ENCODE results near the gene CEP85L.

Gene CEP85L

GRCh38 chr6:118591897-118592296 is 59.5 kb downstream of the CEP85L start:
- Histone ChIP-seq H3K9ac (ENCODE audit: low read length in 2 of 2) (no peak overlapping the region), H3K4me3 (ENCODE audit: low read length in 2 of 2) (no peak overlapping the region), H3K9me3 (ENCODE audit: control insufficient read depth in 2 of 2, low read length in 2 of 2) (no peaks in the 10 kb centered on the region), H3K27me3 (ENCODE audit: control insufficient read depth in 1 of 2, insufficient read depth in 2 of 2, low read length in 2 of 2) (no peaks in the 10 kb centered on the region), H3K4me1 (ENCODE audit: control insufficient read depth, insufficient read depth, low read length) (peaks cover 6% of the 10 kb centered on the region), H3K27ac (ENCODE audit: low read length) (no peak overlapping the region), H3K36me3 (ENCODE audit: control insufficient read depth in 2 of 2, insufficient read depth in 2 of 2, low read length in 2 of 2) (no peaks in the 10 kb centered on the region)

DNA sequence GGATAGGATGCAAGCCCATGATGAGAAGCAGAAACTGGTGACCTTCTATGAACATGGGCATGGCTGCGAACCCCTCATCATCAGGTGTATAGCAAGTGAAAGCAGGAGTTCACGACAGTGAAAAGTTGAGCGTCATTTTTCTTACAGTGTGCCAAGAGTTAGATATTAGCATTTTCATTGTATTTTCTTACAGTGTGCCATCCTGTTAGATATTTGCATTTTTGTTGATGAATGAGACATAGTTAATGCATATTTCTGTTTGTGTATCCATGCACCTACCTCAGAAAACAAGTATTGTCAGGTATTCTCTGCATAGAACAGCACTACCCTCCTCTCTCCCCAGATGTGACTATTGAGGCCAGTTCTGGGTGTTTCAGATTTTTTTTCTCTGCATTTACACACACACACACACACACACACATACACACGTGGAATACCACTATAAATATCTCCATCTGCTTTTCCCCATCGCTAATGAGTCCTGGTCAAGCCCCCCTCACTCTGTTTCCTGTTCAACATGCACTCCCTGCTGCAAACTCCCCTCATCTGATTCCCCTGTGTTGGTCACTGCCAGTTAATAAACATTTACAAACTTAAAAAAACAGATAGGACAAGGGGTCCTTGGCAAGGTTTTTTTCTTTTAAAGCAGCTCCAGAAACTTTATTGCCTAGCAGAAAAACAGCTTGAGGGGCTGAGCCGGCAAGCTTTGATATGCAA is 61.6 kb downstream of the CEP85L start:
- Histone ChIP-seq H3K9me3 (ENCODE audit: control insufficient read depth in 2 of 2, low read length in 2 of 2) (no peaks in the 10 kb centered on the region), H3K4me1 (ENCODE audit: control insufficient read depth, insufficient read depth, low read length) (peaks cover 6% of the 10 kb centered on the region), H3K4me3 (ENCODE audit: low read length in 2 of 2) (no peak overlapping the region), H3K27me3 (ENCODE audit: control insufficient read depth in 1 of 2, insufficient read depth in 2 of 2, low read length in 2 of 2) (no peaks in the 10 kb centered on the region), H3K9ac (ENCODE audit: low read length in 2 of 2) (no peak overlapping the region), H3K36me3 (ENCODE audit: control insufficient read depth in 2 of 2, insufficient read depth in 2 of 2, low read length in 2 of 2) (no peaks in the 10 kb centered on the region), H3K27ac (ENCODE audit: low read length) (no peak overlapping the region)

DNA sequence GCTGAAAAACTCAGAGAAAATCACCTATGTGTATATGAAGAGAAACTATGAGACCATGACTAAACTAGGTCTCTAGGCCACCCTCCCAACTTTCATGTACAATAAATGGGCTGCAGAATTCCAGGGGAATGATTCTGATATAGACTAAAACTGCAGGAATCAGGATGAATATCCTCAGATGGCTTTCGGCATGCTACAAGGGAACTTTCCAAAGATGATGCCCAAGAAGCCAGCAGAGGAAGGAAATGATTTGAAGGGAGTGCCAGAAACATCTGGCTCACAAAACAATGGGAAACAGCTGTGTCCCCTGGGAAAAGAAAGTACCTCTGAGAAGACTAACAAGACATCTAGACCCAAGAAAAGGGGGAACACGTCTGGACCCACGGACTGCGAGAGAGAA is 62.2 kb downstream of the CEP85L start:
- peaks cover 6% of the 10 kb centered on the region for H3K4me1 ChIP-seq (ENCODE audit: control insufficient read depth, insufficient read depth, low read length)
- H3K36me3 ChIP-seq (ENCODE audit: control insufficient read depth in 2 of 2, insufficient read depth in 2 of 2, low read length in 2 of 2), result no peaks in the 10 kb centered on the region

DNA sequence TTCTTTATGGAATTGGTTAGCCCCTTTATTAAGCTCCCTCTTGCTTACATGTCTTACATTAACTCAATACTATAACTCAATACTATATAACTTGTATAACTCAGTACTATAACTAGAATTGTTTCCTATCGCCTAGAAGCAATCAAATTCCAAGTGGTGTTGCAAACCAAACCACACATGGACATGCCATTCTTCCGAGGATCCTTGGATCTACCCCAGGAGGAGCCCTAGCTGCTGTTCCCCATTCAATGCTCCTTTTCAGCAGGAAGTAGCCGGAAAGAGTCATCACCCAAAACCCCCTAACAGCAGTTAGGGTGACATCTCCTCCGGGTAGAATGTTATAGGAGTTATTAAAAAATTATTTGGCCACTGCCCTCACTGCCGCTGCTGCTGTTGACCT is 62.8 kb downstream of the CEP85L start:
- H3K4me1 ChIP-seq (ENCODE audit: control insufficient read depth, insufficient read depth, low read length), result peaks cover 6% of the 10 kb centered on the region
- H3K9me3 ChIP-seq (ENCODE audit: control insufficient read depth in 2 of 2, low read length in 2 of 2), result no peaks in the 10 kb centered on the region
- no peak overlapping the region for H3K4me3 ChIP-seq (ENCODE audit: low read length in 2 of 2)
- no peaks in the 10 kb centered on the region for H3K36me3 ChIP-seq (ENCODE audit: control insufficient read depth in 2 of 2, insufficient read depth in 2 of 2, low read length in 2 of 2)
- H3K27me3 ChIP-seq (ENCODE audit: control insufficient read depth in 1 of 2, insufficient read depth in 2 of 2, low read length in 2 of 2), result no peaks in the 10 kb centered on the region
- H3K9ac ChIP-seq (ENCODE audit: low read length in 2 of 2), result no peak overlapping the region
- no peak overlapping the region for H3K27ac ChIP-seq (ENCODE audit: low read length)

More for the DNA sequence above, 62.2 kb downstream of the CEP85L start:
- Histone ChIP-seq H3K9me3 (ENCODE audit: control insufficient read depth in 2 of 2, low read length in 2 of 2) (no peaks in the 10 kb centered on the region), H3K27ac (ENCODE audit: low read length) (no peak overlapping the region), H3K4me3 (ENCODE audit: low read length in 2 of 2) (no peak overlapping the region), H3K27me3 (ENCODE audit: control insufficient read depth in 1 of 2, insufficient read depth in 2 of 2, low read length in 2 of 2) (no peaks in the 10 kb centered on the region), H3K9ac (ENCODE audit: low read length in 2 of 2) (no peak overlapping the region)

DNA sequence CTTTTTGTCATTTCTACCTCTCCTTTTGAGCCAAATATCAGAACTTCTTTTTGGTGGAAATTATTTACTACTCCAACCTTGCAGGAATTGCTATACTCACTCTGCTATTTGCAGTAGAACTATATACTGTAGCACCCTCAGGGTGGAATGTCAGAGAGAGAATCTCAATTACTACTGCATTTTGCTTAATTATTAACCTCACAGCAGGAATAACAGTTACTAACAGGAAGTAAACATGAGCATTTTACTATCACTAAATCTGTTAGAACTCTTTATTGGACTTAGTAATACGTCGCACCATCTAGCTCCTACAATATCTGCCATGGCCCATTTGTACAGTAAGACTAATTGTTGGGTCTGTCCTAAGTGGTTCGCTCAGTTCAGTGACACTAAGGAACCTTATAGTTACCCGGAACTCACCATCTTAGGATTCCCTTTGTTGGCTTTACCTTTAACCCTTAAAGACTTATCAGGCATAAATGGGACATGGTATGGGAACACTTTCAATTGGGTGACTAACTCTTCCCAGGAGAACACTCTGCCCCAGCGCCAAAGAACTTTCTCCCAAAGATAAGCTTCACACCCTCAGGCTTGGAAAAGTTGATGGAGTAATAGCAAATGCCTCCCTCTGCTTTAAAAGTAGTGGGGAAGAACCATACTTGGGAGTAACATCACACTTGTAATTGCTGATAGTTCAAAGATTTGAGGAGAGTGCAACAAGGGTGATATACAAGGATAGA is 64.5 kb downstream of the CEP85L start:
- Histone ChIP-seq H3K9ac (ENCODE audit: low read length in 2 of 2) (no peak overlapping the region), H3K27me3 (ENCODE audit: control insufficient read depth in 1 of 2, insufficient read depth in 2 of 2, low read length in 2 of 2) (no peaks in the 10 kb centered on the region), H3K27ac (ENCODE audit: low read length) (no peak overlapping the region), H3K9me3 (ENCODE audit: control insufficient read depth in 2 of 2, low read length in 2 of 2) (no peaks in the 10 kb centered on the region), H3K36me3 (ENCODE audit: control insufficient read depth in 2 of 2, insufficient read depth in 2 of 2, low read length in 2 of 2) (no peaks in the 10 kb centered on the region), H3K4me1 (ENCODE audit: control insufficient read depth, insufficient read depth, low read length) (peaks cover 6% of the 10 kb centered on the region), H3K4me3 (ENCODE audit: low read length in 2 of 2) (no peak overlapping the region)

- Histone ChIP-seq H3K4me1 (ENCODE audit: control insufficient read depth, insufficient read depth, low read length) (peaks cover 6% of the 10 kb centered on the region), H3K27ac (ENCODE audit: low read length) (no peak overlapping the region), H3K9me3 (ENCODE audit: control insufficient read depth in 2 of 2, low read length in 2 of 2) (no peaks in the 10 kb centered on the region), H3K27me3 (ENCODE audit: control insufficient read depth in 1 of 2, insufficient read depth in 2 of 2, low read length in 2 of 2) (no peaks in the 10 kb centered on the region), H3K9ac (ENCODE audit: low read length in 2 of 2) (no peak overlapping the region), H3K4me3 (ENCODE audit: low read length in 2 of 2) (no peak overlapping the region), H3K36me3 (ENCODE audit: control insufficient read depth in 2 of 2, insufficient read depth in 2 of 2, low read length in 2 of 2) (no peaks in the 10 kb centered on the region)
Measured at GRCh38 chr6:118584911-118585310, 66.5 kb downstream of the CEP85L start.

- Histone ChIP-seq H3K9ac (ENCODE audit: low read length in 2 of 2) (no peak overlapping the region), H3K27ac (ENCODE audit: low read length) (no peak overlapping the region)
Measured at GRCh38 chr6:118581489-118581959, 69.9 kb downstream of the CEP85L start.

GRCh38 chr6:118580585-118581419 is 70.6 kb downstream of the CEP85L start:
- peaks cover 0 to 4% of the 10 kb centered on the region in 2 donors for H3K9me3 ChIP-seq (ENCODE audit: control insufficient read depth in 2 of 2, low read length in 2 of 2)
- H3K4me1 ChIP-seq (ENCODE audit: control insufficient read depth, insufficient read depth, low read length), result peaks cover 4% of the 10 kb centered on the region
- no peak overlapping the region for H3K27ac ChIP-seq (ENCODE audit: low read length)
- no peak overlapping the region for H3K9ac ChIP-seq (ENCODE audit: low read length in 2 of 2)
- peak overlapping the region; percentile 27 to 35 for H3K4me3 ChIP-seq (ENCODE audit: low read length in 2 of 2)
- no peaks in the 10 kb centered on the region for H3K36me3 ChIP-seq (ENCODE audit: control insufficient read depth in 2 of 2, insufficient read depth in 2 of 2, low read length in 2 of 2)
- no peaks in the 10 kb centered on the region for H3K27me3 ChIP-seq (ENCODE audit: control insufficient read depth in 1 of 2, insufficient read depth in 2 of 2, low read length in 2 of 2)

More at GRCh38 chr6:118581489-118581959, 69.9 kb downstream of the CEP85L start:
- no peak overlapping the region for H3K4me3 ChIP-seq (ENCODE audit: low read length in 2 of 2)
- no peaks in the 10 kb centered on the region for H3K36me3 ChIP-seq (ENCODE audit: control insufficient read depth in 2 of 2, insufficient read depth in 2 of 2, low read length in 2 of 2)
- H3K9me3 ChIP-seq (ENCODE audit: control insufficient read depth in 2 of 2, low read length in 2 of 2), result peaks cover 0 to 4% of the 10 kb centered on the region in 2 donors
- peaks cover 4% of the 10 kb centered on the region for H3K4me1 ChIP-seq (ENCODE audit: control insufficient read depth, insufficient read depth, low read length)
- H3K27me3 ChIP-seq (ENCODE audit: control insufficient read depth in 1 of 2, insufficient read depth in 2 of 2, low read length in 2 of 2), result no peaks in the 10 kb centered on the region

- Histone ChIP-seq H3K4me1 (ENCODE audit: control insufficient read depth, insufficient read depth, low read length) (peaks cover 4% of the 10 kb centered on the region), H3K27me3 (ENCODE audit: control insufficient read depth in 1 of 2, insufficient read depth in 2 of 2, low read length in 2 of 2) (no peaks in the 10 kb centered on the region), H3K9ac (ENCODE audit: low read length in 2 of 2) (no peak overlapping the region), H3K27ac (ENCODE audit: low read length) (no peak overlapping the region), H3K9me3 (ENCODE audit: control insufficient read depth in 2 of 2, low read length in 2 of 2) (peaks cover under 1 to 7% of the 10 kb centered on the region in 2 donors), H3K36me3 (ENCODE audit: control insufficient read depth in 2 of 2, insufficient read depth in 2 of 2, low read length in 2 of 2) (peaks cover under 1 to 1% of the 10 kb centered on the region in 2 donors), H3K4me3 (ENCODE audit: low read length in 2 of 2) (no peak overlapping the region)
Measured at GRCh38 chr6:118579786-118580185, 71.6 kb downstream of the CEP85L start.

DNA sequence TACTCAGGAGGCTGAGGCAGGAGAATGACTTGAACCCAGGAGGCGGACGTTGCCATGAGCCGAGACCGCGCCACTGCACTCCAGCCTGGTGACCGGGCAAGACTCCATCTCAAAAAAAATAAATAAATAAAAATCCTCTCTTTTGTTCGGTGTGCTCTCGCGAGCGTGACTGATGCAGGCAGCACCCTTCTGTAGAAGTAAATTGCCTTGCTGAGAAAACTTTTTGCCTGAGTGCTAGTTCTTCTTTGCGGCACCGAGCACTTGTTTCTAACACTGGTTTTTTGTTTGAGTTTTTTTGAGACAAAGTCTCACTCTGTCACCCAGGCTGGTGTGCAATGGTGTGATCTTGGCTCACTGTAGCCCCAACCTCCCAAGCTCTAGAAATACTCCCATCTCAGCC is 72.8 kb downstream of the CEP85L start:
- H3K4me3 ChIP-seq (ENCODE audit: low read length in 2 of 2), result no peak overlapping the region
- peaks cover 11 to 17% of the 10 kb centered on the region in 2 donors for H3K9me3 ChIP-seq (ENCODE audit: control insufficient read depth in 2 of 2, low read length in 2 of 2)
- H3K36me3 ChIP-seq (ENCODE audit: control insufficient read depth in 2 of 2, insufficient read depth in 2 of 2, low read length in 2 of 2), result peaks cover 6 to 8% of the 10 kb centered on the region in 2 donors
- H3K27me3 ChIP-seq (ENCODE audit: control insufficient read depth in 1 of 2, insufficient read depth in 2 of 2, low read length in 2 of 2), result no peaks in the 10 kb centered on the region
- H3K9ac ChIP-seq (ENCODE audit: low read length in 2 of 2), result no peak overlapping the region
- no peak overlapping the region for H3K27ac ChIP-seq (ENCODE audit: low read length)
- peaks cover 4% of the 10 kb centered on the region for H3K4me1 ChIP-seq (ENCODE audit: control insufficient read depth, insufficient read depth, low read length)
